Mesenchymal stem cell (in vitro differentiated cells and primary cell): ENCODE measurements around the gene FAM200C.
A peak's percentile ranks its signal among the peaks of the same experiment; 100 is the strongest.

Experiments used
- DNase-seq: peaks from one replicate; pipeline ENCODE4 v3.0.0-alpha.2; 2013
- H2AFZ ChIP-seq: one replicate; pipeline ENCODE4 v1.6.1; 2013; ENCODE audit warnings: low read depth, mild to moderate bottlenecking, control low read depth, inconsistent platforms, low read length, moderate library complexity
- H2AK5ac ChIP-seq: 2 replicates; pipeline ENCODE4 v1.6.1; 2013; ENCODE audit warnings: low read length, moderate library complexity, mild to moderate bottlenecking, inconsistent platforms; ENCODE audit not compliant: severe bottlenecking
- H2BK120ac ChIP-seq: one replicate; pipeline ENCODE4 v1.6.1; 2013; ENCODE audit warnings: low read depth, mild to moderate bottlenecking, inconsistent platforms, low read length, moderate library complexity
- H2BK12ac ChIP-seq, 2 experiments: one replicate each; pipeline ENCODE4 v1.6.1; 2013; ENCODE audit warnings: inconsistent platforms in 2 of 2, low read length in 2 of 2, mild to moderate bottlenecking in 2 of 2, moderate library complexity in 2 of 2, control low read depth in 1 of 2
- H2BK15ac ChIP-seq: one replicate; pipeline ENCODE4 v1.6.1; 2013; ENCODE audit warnings: mild to moderate bottlenecking, low read depth, inconsistent platforms; ENCODE audit not compliant: poor library complexity, severe bottlenecking
- H2BK5ac ChIP-seq: 2 replicates; pipeline ENCODE4 v1.6.1; 2013; ENCODE audit warnings: low read depth, mild to moderate bottlenecking, low read length, control low read depth, inconsistent platforms; ENCODE audit not compliant: poor library complexity, severe bottlenecking
- H3K14ac ChIP-seq, 2 experiments: one replicate each; pipeline ENCODE4 v1.6.1; 2013; ENCODE audit warnings: inconsistent platforms in 2 of 2, low read length in 2 of 2, control low read depth in 1 of 2, mild to moderate bottlenecking in 1 of 2, moderate library complexity in 1 of 2
- H3K18ac ChIP-seq, 2 experiments: one replicate each; pipeline ENCODE4 v1.6.1; 2013; ENCODE audit warnings: inconsistent platforms in 2 of 2, low read length in 2 of 2, control low read depth in 1 of 2, low read depth in 1 of 2, mild to moderate bottlenecking in 1 of 2
- H3K23ac ChIP-seq, 2 experiments: one replicate each; pipeline ENCODE4 v1.6.1; 2013; ENCODE audit warnings: inconsistent platforms in 2 of 2, low read length in 2 of 2, mild to moderate bottlenecking in 2 of 2, moderate library complexity in 2 of 2, control low read depth in 1 of 2
- H3K27ac ChIP-seq: 2 replicates; pipeline ENCODE4 v1.5.1; 2013; ENCODE audit warnings: mild to moderate bottlenecking, moderate library complexity, low read length, control low read depth, inconsistent platforms; ENCODE audit not compliant: poor library complexity, severe bottlenecking
- H3K27me3 ChIP-seq, 2 experiments: 2 replicates each; pipeline versions ENCODE4 v1.6.1 to v1.7.0; 2013; ENCODE audit warnings: low read length in 2 of 2, mild to moderate bottlenecking in 2 of 2, moderate library complexity in 2 of 2, control low read depth in 1 of 2, inconsistent platforms in 1 of 2; ENCODE audit not compliant: control insufficient read depth in 1 of 2, insufficient read depth in 1 of 2
- H3K36me3 ChIP-seq, 2 experiments: 2 replicates each; pipeline versions ENCODE4 v1.6.1 to v1.7.0; 2013; ENCODE audit warnings: low read length in 2 of 2, control low read depth in 1 of 2, inconsistent platforms in 1 of 2, low read depth in 1 of 2, mild to moderate bottlenecking in 1 of 2; ENCODE audit not compliant: insufficient read depth in 2 of 2, control insufficient read depth in 1 of 2
- H3K4ac ChIP-seq, 2 experiments: one replicate each; pipeline ENCODE4 v1.6.1; 2013; ENCODE audit warnings: inconsistent platforms in 2 of 2, low read length in 2 of 2, mild to moderate bottlenecking in 2 of 2, moderate library complexity in 2 of 2, control low read depth in 1 of 2, low read depth in 1 of 2
- H3K4me1 ChIP-seq: 2 replicates; pipeline ENCODE4 v1.6.1; 2013; ENCODE audit warnings: low read depth, low read length, control low read depth; ENCODE audit not compliant: control insufficient read depth, insufficient read depth
- H3K4me2 ChIP-seq: 2 replicates; pipeline ENCODE4 v1.6.1; 2013; ENCODE audit warnings: low read length, mild to moderate bottlenecking, inconsistent platforms; ENCODE audit not compliant: poor library complexity, severe bottlenecking
- H3K4me3 ChIP-seq, 2 experiments: 2 replicates each; pipeline versions ENCODE4 v1.5.1 to v1.7.0; 2013; ENCODE audit warnings: low read length in 2 of 2, mild to moderate bottlenecking in 2 of 2, control low read depth in 1 of 2, low read depth in 1 of 2; ENCODE audit not compliant: insufficient read depth in 1 of 2
- H3K79me1 ChIP-seq: replicated peaks from 2 replicates; pipeline ENCODE4 v1.6.1; 2013; ENCODE audit warnings: mild to moderate bottlenecking, control low read depth, low read length, inconsistent platforms; ENCODE audit not compliant: poor library complexity, severe bottlenecking
- H3K9ac ChIP-seq: 2 replicates; pipeline ENCODE4 v1.7.0; 2013; ENCODE audit warnings: mild to moderate bottlenecking, low read length, moderate library complexity
- H3K9me3 ChIP-seq: 2 replicates; pipeline ENCODE4 v1.7.0; 2013; ENCODE audit warnings: mild to moderate bottlenecking, low read length; ENCODE audit not compliant: control insufficient read depth
- H4K8ac ChIP-seq: one replicate; pipeline ENCODE4 v1.6.1; 2013; ENCODE audit warnings: inconsistent platforms, mild to moderate bottlenecking, low read length, moderate library complexity
- H4K91ac ChIP-seq: one replicate; pipeline ENCODE4 v1.6.1; 2013; ENCODE audit warnings: mild to moderate bottlenecking, low read length, inconsistent platforms
- WGBS: methylation state at CpG from one replicate; pipeline ENCODE4 v1.1.7; 2013; ENCODE audit warnings: mixed read lengths; 5-methylcytosine and 5-hydroxymethylcytosine counted together

The FAM200C gene

GRCh38 chr5:160359816-160360215 is 40.0 kb downstream of the FAM200C start:
- Histone ChIP-seq H3K27me3 (no peaks in the 10 kb centered on the region), H4K91ac (no peak overlapping the region)

DNA sequence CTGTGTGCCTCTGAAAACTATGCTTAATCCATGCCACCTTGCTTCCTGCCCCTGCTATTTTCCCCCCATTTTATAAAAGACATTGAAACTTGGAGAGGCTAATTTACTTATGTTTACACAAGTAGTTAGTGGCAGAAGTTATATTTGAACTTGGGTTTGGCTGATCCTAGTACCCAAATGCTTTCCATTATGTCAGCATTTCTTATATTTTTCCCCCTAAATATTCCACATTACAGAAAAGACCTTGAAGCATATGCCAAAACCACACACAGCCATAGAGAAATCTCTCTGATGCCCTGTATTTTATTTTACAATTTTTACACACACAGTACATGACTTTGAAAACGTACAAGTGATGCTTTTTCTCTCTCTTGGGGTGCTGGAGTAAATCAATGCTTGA is 40.6 kb downstream of the FAM200C start:
- Histone ChIP-seq H3K18ac (no peak overlapping the region), H2BK5ac (no peak overlapping the region), H3K4ac (no peak overlapping the region), H4K91ac (no peak overlapping the region), H3K14ac (no peak overlapping the region), H2BK15ac (no peak overlapping the region), H3K27me3 (no peaks in the 10 kb centered on the region), H4K8ac (no peak overlapping the region), H3K79me1 (no peaks in the 10 kb centered on the region), H3K23ac (no peak overlapping the region), H3K36me3 (no peaks in the 10 kb centered on the region), H2BK12ac (no peak overlapping the region), H2BK120ac (no peak overlapping the region), H3K4me1 (no peaks in the 10 kb centered on the region), H3K27ac (no peak overlapping the region), H2AFZ (no peak overlapping the region), H3K9me3 (no peaks in the 10 kb centered on the region), H3K4me3 (no peak overlapping the region), H3K4me2 (no peak overlapping the region), H3K9ac (no peak overlapping the region), H2AK5ac (no peak overlapping the region)
- 88% methylated on average over 1 of the region's 1 CpG for WGBS
- DNase-seq: no peak

More at GRCh38 chr5:160359816-160360215, 40.0 kb downstream of the FAM200C start:
- Histone ChIP-seq H2AFZ (no peak overlapping the region), H3K27ac (no peak overlapping the region), H3K4me3 (no peak overlapping the region), H2BK12ac (no peak overlapping the region), H2BK15ac (no peak overlapping the region), H3K9ac (no peak overlapping the region), H3K79me1 (no peaks in the 10 kb centered on the region), H3K36me3 (no peaks in the 10 kb centered on the region), H4K8ac (peak overlapping the region; percentile 1), H3K18ac (no peak overlapping the region), H3K4me1 (no peaks in the 10 kb centered on the region), H2BK5ac (no peak overlapping the region), H3K4ac (no peak overlapping the region), H2AK5ac (no peak overlapping the region), H2BK120ac (peak overlapping the region; percentile 15), H3K14ac (no peak overlapping the region), H3K4me2 (no peak overlapping the region), H3K9me3 (no peaks in the 10 kb centered on the region), H3K23ac (no peak overlapping the region)
- 32% methylated on average over 4 of the region's 4 CpGs for WGBS
- DNase-seq: no peak

- no peak overlapping the region for H4K8ac ChIP-seq
- H2BK12ac ChIP-seq: peak overlapping the region in 1 of 2 experiments; percentile 12
- no peak overlapping the region for H3K18ac ChIP-seq
- H2BK5ac ChIP-seq: no peak overlapping the region
- no peaks in the 10 kb centered on the region for H3K27me3 ChIP-seq
- peak overlapping the region; percentile 43 for H3K9ac ChIP-seq
- H3K9me3 ChIP-seq: no peaks in the 10 kb centered on the region
- 76% methylated on average over 6 of the region's 7 CpGs for WGBS
- no peak overlapping the region for H3K4ac ChIP-seq
- no peaks in the 10 kb centered on the region for H3K79me1 ChIP-seq
- H3K27ac ChIP-seq: no peak overlapping the region
- peak overlapping the region; percentile 49 for H2BK15ac ChIP-seq
- H4K91ac ChIP-seq: no peak overlapping the region
- no peaks in the 10 kb centered on the region for H3K4me1 ChIP-seq
- H3K14ac ChIP-seq: no peak overlapping the region
- no peak overlapping the region for H3K4me2 ChIP-seq
- DNase-seq: no peak
- no peaks in the 10 kb centered on the region for H3K36me3 ChIP-seq
- peak overlapping the region in 1 of 2 experiments; percentile 3 for H3K4me3 ChIP-seq
- H2AK5ac ChIP-seq: no peak overlapping the region
- no peak overlapping the region for H2BK120ac ChIP-seq
- H2AFZ ChIP-seq: no peak overlapping the region
- no peak overlapping the region for H3K23ac ChIP-seq
These were observed 41.9 kb downstream of the FAM200C start for GRCh38 chr5:160357861-160358411.

DNA sequence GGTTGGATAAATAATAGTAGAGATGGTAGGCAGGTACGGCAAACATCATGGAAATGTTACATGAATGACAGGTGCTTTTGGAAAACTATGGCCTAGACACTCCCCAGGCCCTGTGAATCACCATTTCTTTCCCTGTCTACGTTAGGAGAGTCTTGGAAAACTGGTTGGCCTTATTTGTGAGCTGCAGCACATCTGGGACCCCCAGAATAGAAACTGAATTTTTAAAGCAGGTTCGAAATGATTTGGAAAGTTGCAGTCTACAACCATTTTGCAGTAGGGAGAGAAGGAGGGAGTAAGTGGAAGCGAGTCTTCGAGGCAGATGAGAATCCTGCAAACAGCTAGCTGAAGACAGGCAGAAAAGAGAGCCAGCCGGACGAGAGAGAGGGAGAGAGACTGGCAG is 42.5 kb downstream of the FAM200C start:
- Histone ChIP-seq H3K4ac (no peak overlapping the region), H3K4me2 (no peak overlapping the region), H3K27ac (no peak overlapping the region), H3K9me3 (no peaks in the 10 kb centered on the region), H3K23ac (no peak overlapping the region), H2BK12ac (no peak overlapping the region), H3K4me1 (no peaks in the 10 kb centered on the region), H2BK5ac (no peak overlapping the region), H3K79me1 (no peaks in the 10 kb centered on the region), H3K18ac (no peak overlapping the region), H2AK5ac (no peak overlapping the region), H2AFZ (no peak overlapping the region), H3K4me3 (peak overlapping the region in 1 of 2 experiments; percentile 3), H3K36me3 (no peaks in the 10 kb centered on the region), H3K27me3 (no peaks in the 10 kb centered on the region), H3K9ac (peak overlapping the region; percentile 43), H2BK120ac (no peak overlapping the region), H2BK15ac (peak overlapping the region; percentile 49), H4K8ac (no peak overlapping the region), H3K14ac (no peak overlapping the region), H4K91ac (no peak overlapping the region)
- no peak for DNase-seq
- 87% methylated on average over 7 of the region's 7 CpGs for WGBS
